ENCODE results near the gene S100A16. TPM values are rescaled to one million over a fixed set of nuclear protein-coding genes. Genes with fewer than 3 reads are reported as not detected.

The S100A16 gene
- total RNA-seq, 3 donors from 2014 or later: 52.0 to 154 (median 102) TPM

DNA sequence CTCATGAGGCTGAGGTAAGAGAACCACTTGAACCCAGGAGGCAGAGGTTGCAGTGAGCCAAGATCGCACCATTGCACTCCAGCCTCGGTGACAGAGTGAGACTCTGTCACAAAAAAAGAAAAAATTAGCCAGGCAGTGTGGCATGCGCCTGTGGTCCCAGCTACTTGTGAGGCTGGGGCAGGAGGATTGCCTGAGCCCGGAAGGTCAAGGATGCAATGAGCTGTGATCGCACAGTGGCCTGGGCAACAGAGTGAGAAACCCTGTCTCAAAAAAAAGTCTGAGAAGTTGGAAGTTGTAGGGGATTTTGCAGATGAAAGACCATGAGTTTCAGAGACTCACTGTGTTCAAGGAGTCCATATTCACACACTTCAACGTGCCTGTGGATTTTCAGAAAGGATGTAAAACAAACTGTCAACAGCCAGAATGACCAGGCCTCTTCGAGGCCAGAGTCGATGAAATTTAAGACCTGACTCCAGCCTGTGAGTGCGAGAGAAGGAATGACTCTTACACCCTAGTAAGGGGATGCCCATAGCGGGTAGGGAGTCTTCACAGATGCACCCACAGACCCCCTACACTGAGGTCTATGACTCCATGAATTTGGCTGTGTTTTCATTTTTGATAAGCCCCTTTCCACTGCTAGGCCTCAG, 12.2 kb upstream of the S100A16 start:
- Histone ChIP-seq H3K36me3 (no peaks in the 10 kb centered on the region), H3K4me1 (peaks cover 0 to 3% of the 10 kb centered on the region in 2 donors), H3K4me3 (peak overlapping the region in 1 of 3 donors; percentile 74), H3K27ac (peak overlapping the region in 1 of 2 donors; percentile 97), H3K9me3 (no peaks in the 10 kb centered on the region), H3K27me3 (no peaks in the 10 kb centered on the region)
- DNase-seq (ENCODE audit: low spot score in 2 of 2): no peak
- TF ChIP-seq, protein P1, sequence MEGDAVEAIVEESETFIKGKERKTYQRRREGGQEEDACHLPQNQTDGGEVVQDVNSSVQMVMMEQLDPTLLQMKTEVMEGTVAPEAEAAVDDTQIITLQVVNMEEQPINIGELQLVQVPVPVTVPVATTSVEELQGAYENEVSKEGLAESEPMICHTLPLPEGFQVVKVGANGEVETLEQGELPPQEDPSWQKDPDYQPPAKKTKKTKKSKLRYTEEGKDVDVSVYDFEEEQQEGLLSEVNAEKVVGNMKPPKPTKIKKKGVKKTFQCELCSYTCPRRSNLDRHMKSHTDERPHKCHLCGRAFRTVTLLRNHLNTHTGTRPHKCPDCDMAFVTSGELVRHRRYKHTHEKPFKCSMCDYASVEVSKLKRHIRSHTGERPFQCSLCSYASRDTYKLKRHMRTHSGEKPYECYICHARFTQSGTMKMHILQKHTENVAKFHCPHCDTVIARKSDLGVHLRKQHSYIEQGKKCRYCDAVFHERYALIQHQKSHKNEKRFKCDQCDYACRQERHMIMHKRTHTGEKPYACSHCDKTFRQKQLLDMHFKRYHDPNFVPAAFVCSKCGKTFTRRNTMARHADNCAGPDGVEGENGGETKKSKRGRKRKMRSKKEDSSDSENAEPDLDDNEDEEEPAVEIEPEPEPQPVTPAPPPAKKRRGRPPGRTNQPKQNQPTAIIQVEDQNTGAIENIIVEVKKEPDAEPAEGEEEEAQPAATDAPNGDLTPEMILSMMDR (IDR thresholded peaks at IDR 0.05): no peak
- TF ChIP-seq POLR2A (IDR thresholded peaks at IDR 0.05): no peak
- no peak for TF ChIP-seq POLR2AphosphoS5 (IDR thresholded peaks at IDR 0.05)
- intact Hi-C loops (cut with DNase I; ENCODE audit: low total_unique reads): loop anchor here (10.0 kb wide), 1 partner anchor 50 kb away; no protein-coding TSS in a partner anchor

DNA sequence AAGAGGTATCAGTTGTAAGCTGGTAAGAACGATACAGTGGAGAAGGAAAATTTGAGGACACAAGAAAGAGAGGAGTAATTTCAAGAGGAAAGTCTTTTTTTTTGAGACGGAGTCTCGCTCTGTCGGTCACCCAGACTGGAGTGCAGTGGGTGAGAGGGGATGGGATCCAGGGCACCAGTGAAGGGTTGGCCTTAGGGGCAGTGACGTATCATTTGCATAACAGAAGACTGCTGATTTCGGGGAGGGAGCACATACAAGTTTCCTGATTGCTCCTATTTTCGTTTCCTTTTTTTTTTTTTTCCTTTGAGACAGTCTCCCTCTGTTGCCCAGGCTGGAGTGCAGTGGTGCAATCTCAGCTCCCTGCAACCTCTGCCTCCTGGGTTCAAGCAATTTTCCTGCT, 10.2 kb upstream of the S100A16 start:
- no peaks in the 10 kb centered on the region for H3K9me3 ChIP-seq
- intact Hi-C loops (cut with DNase I; ENCODE audit: low total_unique reads): loop anchor here (10.0 kb wide), 1 partner anchor 48 kb away; no protein-coding TSS in a partner anchor
- TF ChIP-seq, protein P1 (IDR thresholded peaks at IDR 0.05): no peak
- TF ChIP-seq POLR2AphosphoS5 (IDR thresholded peaks at IDR 0.05) (no peak), POLR2A (IDR thresholded peaks at IDR 0.05) (no peak)
- no peak for DNase-seq (ENCODE audit: low spot score in 2 of 2)
- H3K27ac ChIP-seq: no peak overlapping the region
- no peaks in the 10 kb centered on the region for H3K36me3 ChIP-seq
- no peak overlapping the region for H3K4me3 ChIP-seq
- H3K4me1 ChIP-seq: peaks cover 0 to 3% of the 10 kb centered on the region in 2 donors
- H3K27me3 ChIP-seq: no peaks in the 10 kb centered on the region

DNA sequence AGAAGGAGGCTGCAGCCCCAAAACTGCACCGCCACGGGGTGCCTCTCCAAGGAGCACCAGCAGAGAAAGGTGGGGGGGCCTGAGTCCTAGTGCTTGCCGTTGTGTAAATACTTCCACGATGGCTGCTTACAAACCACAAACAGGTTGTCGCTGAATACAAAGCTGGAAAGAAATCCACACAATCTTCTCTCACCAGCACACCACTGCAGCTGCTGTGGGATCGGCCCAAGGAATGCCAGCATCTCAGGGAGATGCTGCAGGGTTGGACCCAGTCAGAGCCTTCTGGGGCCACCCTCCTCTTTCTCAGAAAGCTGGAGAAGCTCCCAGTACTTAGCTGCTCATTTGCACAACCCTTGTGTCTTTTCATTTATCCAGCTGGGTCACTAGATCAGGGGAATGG, 6.2 kb upstream of the S100A16 start:
- Histone ChIP-seq H3K4me1 (peaks cover 5 to 18% of the 10 kb centered on the region in 2 donors), H3K27ac (peak overlapping the region in 1 of 2 donors; percentile 45), H3K27me3 (no peaks in the 10 kb centered on the region), H3K9me3 (no peaks in the 10 kb centered on the region), H3K36me3 (no peaks in the 10 kb centered on the region), H3K4me3 (no peak overlapping the region)
- TF ChIP-seq POLR2AphosphoS5 (IDR thresholded peaks at IDR 0.05): no peak
- TF ChIP-seq, protein P1 (IDR thresholded peaks at IDR 0.05): no peak
- TF ChIP-seq POLR2A (IDR thresholded peaks at IDR 0.05): no peak
- intact Hi-C loops (cut with DNase I; ENCODE audit: low total_unique reads): no loop called here
- DNase-seq (ENCODE audit: low spot score in 2 of 2): no peak

DNA sequence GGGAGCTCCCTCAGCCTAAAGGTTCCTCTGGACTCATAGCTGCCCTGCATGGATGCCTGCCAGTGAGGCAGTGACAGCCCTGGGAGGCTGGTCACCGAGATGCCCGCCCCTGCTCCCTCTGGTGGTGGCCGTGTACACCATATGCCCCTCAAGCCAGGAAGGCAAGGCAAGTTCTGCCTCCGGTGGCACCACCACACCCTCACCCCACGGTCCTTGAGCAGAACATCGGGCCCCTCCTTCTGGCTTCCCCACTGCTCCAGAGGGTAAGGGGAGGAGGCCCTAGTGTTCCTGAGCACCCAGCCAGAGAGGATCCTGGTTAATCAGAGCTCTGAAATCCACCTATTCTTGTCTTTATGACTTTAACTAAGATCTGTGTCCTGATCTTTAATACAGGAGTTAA, 4.7 kb upstream of the S100A16 start:
- Histone ChIP-seq H3K27ac (peak overlapping the region; percentile 82 to 84), H3K4me1 (peaks cover 5 to 23% of the 10 kb centered on the region in 2 donors), H3K27me3 (no peaks in the 10 kb centered on the region), H3K36me3 (no peaks in the 10 kb centered on the region), H3K4me3 (no peak overlapping the region), H3K9me3 (no peaks in the 10 kb centered on the region)
- TF ChIP-seq, protein P1 (IDR thresholded peaks at IDR 0.05): peak; percentile 37 to 66 (median 47)
- TF ChIP-seq POLR2A (IDR thresholded peaks at IDR 0.05): no peak
- TF ChIP-seq POLR2AphosphoS5 (IDR thresholded peaks at IDR 0.05): peak in 1 of 3 donors; percentile 31
- peak in 1 of 2 donors; percentile 66 for DNase-seq (ENCODE audit: low spot score in 2 of 2)
- intact Hi-C loops (cut with DNase I; ENCODE audit: low total_unique reads): no loop called here

DNA sequence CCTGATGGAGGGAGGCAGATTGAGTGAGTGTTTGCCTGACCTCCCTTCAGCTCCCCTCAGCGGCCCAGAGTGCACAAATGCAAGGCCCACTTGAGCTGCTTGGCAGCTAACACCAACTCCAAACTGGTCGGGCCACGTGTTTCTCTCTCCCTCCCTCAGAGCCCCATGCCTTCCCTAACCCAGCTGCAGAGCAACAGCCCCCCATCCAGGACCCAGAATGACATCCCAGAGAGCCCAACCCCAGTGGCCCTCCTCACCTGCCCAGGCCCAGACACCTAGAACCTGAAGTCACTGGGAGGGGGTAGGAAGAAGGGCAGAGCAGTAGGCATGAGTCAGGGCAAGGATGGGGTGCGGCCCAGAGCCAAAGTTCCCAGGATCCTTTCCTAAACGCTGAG, 4.0 kb upstream of the S100A16 start:
- no peak overlapping the region for H3K4me3 ChIP-seq
- no peaks in the 10 kb centered on the region for H3K27me3 ChIP-seq
- DNase-seq (ENCODE audit: low spot score in 2 of 2): no peak
- peak overlapping the region; percentile 82 to 84 for H3K27ac ChIP-seq
- TF ChIP-seq POLR2A (IDR thresholded peaks at IDR 0.05): no peak
- TF ChIP-seq, protein P1 (IDR thresholded peaks at IDR 0.05): no peak
- no peak for TF ChIP-seq POLR2AphosphoS5 (IDR thresholded peaks at IDR 0.05)
- no peaks in the 10 kb centered on the region for H3K9me3 ChIP-seq
- intact Hi-C loops (cut with DNase I; ENCODE audit: low total_unique reads): no loop called here
- H3K36me3 ChIP-seq: no peaks in the 10 kb centered on the region
- peaks cover 5 to 23% of the 10 kb centered on the region in 2 donors for H3K4me1 ChIP-seq
